Uterus (tissue), 4 donors: Measurements from ENCODE around the gene FAM3B. TPM values are rescaled to one million over a fixed set of nuclear protein-coding genes. Genes with fewer than 3 reads are reported as not detected.

ENCODE experiments used
- DNase-seq, 2 donors: peaks; one replicate each; pipeline ENCODE4 v3.0.0-alpha.2; 2019 to 2020
- H3K27ac ChIP-seq, 2 donors: fragments of 200-600 bp; sonication (generic); 1 replicate in 1 of 2; 2 replicates in 1 of 2; pipeline ENCODE4 v1.5.1; 2016 to 2018
- H3K27me3 ChIP-seq, 2 donors: fragments of 200-600 bp; sonication (generic); one replicate each; pipeline ENCODE4 v1.5.1; 2018 to 2019; ENCODE audit warnings: control low read depth in 1 of 2
- H3K36me3 ChIP-seq, 2 donors: fragments of 200-600 bp; sonication (generic); one replicate each; pipeline ENCODE4 v1.5.1; 2019; ENCODE audit warnings: control low read depth in 1 of 2
- H3K4me1 ChIP-seq, 2 donors: fragments of 200-600 bp; sonication (generic); one replicate each; pipeline ENCODE4 v1.5.1; 2018 to 2019; ENCODE audit warnings: control low read depth in 1 of 2
- H3K4me3 ChIP-seq, 2 donors: fragments of 200-600 bp; sonication (generic); 1 replicate in 1 of 2; 2 replicates in 1 of 2; pipeline ENCODE4 v1.5.1; 2018 to 2019; ENCODE audit warnings: mild to moderate bottlenecking in 1 of 2
- H3K9me3 ChIP-seq, 2 donors: fragments of 200-600 bp; sonication (generic); one replicate each; pipeline ENCODE4 v1.5.1; 2019; ENCODE audit warnings: control low read depth in 1 of 2
- CTCF ChIP-seq, 4 experiments: fragments of 200-600 bp in 2 of 4; fragments of 450-650 bp in 2 of 4; sonication (generic) in 2 of 4; IDR thresholded peaks; one replicate each; pipeline ENCODE4 v1.5.1; 2016 to 2019; ENCODE audit warnings: antibody characterized with exemption in 4 of 4, mild to moderate bottlenecking in 2 of 4, moderate library complexity in 1 of 4
- POLR2A ChIP-seq, 2 donors: fragments of 450-650 bp; IDR thresholded peaks; one replicate each; pipeline ENCODE4 v1.6.1; 2016; ENCODE audit warnings: antibody characterized with exemption in 2 of 2, mild to moderate bottlenecking in 1 of 2, moderate library complexity in 1 of 2
- intact Hi-C: fragments of 100-400 bp; cut with DNase I; formaldehyde crosslinking; loops from one replicate; pipeline ENCODE4 v1.15.1; 2023; ENCODE audit warnings: low total_unique reads
- total RNA-seq, 4 donors: library from RNA; depleted of rRNA in 3 of 4; stranded (reverse); fragments of >200 nt in 3 of 4; gene quantifications; one replicate each; pipeline versions ENCODE4 v1.1.0 to v1.2.4, GENCODE V29; 2014 to 2023
- donor health status: DM: yes; HTN: yes; CAD: no.

Gene FAM3B
- total RNA-seq, 4 donors from 2014 or later: 5.1 TPM; not detected in 3

DNA sequence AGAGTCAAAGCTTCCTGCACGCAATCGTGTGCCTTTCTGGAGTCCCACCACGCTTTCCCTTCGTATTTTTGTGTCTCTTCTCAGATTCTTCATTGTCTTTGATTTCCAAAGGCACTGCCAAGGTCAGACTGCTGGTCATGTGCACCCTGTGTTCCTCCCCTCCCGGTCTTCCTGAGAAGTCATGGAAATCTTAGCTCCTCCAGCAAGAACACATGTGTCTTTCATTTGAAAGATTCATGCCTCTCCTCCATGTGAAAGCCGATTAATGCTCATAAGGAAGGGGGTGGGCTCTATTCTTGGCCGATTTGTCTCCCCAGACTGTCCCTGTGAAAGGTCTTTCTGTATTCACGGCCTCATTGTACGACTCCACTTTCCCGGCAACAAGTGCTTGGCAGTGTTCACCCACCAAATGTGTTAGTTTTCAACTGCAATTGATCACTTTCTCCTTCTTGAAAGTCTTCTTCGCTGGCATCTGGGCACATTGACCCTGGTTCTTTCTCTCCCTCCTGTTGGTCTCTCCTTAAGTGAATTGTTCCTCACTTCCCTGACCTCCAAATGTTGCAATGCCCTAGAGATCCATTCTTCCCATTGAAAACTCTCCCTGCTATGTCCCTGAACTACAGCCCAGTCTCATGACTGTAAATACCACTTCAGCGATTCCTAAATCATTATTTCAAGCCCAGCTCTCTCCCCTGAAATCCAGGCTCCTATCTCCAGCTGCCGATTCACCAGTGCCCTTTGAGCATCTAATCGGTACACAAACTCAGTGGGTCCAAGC is 70.6 kb downstream of the FAM3B start:
- H3K4me1 ChIP-seq: no peaks in the 10 kb centered on the region
- intact Hi-C loops: no loop called here
- no peaks in the 10 kb centered on the region for H3K36me3 ChIP-seq
- H3K27me3 ChIP-seq: no peaks in the 10 kb centered on the region
- DNase-seq: no peak
- no peak overlapping the region for H3K4me3 ChIP-seq
- H3K27ac ChIP-seq: no peak overlapping the region
- no peak for TF ChIP-seq CTCF (IDR thresholded peaks at IDR 0.05)
- TF ChIP-seq POLR2A (IDR thresholded peaks at IDR 0.05): no peak
- H3K9me3 ChIP-seq: no peaks in the 10 kb centered on the region

DNA sequence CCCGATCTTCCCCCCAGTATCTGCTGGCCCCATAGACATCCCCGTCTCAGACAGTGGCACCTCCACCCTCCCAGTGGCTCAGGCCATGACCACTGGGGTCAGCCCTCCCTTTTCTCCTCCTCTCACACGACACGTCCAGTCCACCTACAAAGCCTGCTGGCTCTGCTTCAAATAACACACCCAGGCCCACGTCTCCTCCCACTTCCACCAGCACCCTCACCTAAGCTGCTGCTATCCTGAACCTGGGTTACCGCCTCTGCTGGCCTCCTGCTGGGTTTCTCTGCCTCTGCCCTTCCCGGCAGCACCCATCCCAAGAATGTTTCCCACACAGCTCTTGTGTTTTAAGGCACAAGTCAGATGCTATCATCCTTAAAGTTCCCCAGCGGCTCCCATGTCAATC is 71.2 kb downstream of the FAM3B start:
- DNase-seq: no peak
- Histone ChIP-seq H3K4me1 (no peaks in the 10 kb centered on the region), H3K36me3 (no peaks in the 10 kb centered on the region), H3K9me3 (no peaks in the 10 kb centered on the region), H3K27ac (no peak overlapping the region), H3K27me3 (no peaks in the 10 kb centered on the region), H3K4me3 (no peak overlapping the region)
- intact Hi-C loops: no loop called here
- no peak for TF ChIP-seq POLR2A (IDR thresholded peaks at IDR 0.05)
- no peak for TF ChIP-seq CTCF (IDR thresholded peaks at IDR 0.05)

- intact Hi-C loops: no loop called here
- Histone ChIP-seq H3K27me3 (no peaks in the 10 kb centered on the region), H3K9me3 (no peaks in the 10 kb centered on the region), H3K4me3 (no peak overlapping the region), H3K36me3 (no peaks in the 10 kb centered on the region), H3K4me1 (no peaks in the 10 kb centered on the region), H3K27ac (no peak overlapping the region)
- no peak for DNase-seq
- no peak for TF ChIP-seq CTCF (IDR thresholded peaks at IDR 0.05)
- no peak for TF ChIP-seq POLR2A (IDR thresholded peaks at IDR 0.05)
Observed at GRCh38 chr21:41388259-41388658, 71.7 kb downstream of the FAM3B start.

DNA sequence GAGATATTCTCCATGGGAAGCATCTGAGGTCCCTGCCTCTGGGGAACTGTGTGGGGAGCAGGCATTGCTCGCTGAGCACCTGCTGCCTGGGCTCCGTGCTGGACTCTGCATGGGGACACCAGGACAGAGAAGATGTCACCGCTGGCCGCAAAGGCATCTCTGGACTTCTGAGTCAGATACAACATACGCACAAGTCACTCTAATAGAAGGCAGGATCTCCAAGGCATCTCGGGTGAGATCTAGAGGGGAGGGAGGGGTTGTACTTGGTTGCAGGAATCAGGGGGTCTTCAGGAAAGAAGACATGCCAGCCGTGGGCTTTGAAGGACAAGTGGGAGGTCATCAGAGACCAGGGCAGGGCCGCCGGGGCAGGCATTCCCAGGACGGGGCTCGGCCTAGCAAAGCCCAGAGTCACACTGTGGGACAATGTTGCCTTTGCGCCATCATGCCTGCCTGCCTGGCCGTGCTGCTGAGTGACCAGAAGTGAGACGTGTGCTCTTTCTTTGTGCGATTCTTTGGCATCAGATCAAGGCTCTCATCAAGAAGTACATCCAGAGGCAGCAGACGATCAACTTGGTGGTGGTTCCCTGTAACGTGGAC is 73.5 kb downstream of the FAM3B start:
- Histone ChIP-seq H3K27me3 (no peaks in the 10 kb centered on the region), H3K9me3 (no peaks in the 10 kb centered on the region), H3K36me3 (no peaks in the 10 kb centered on the region), H3K4me1 (no peaks in the 10 kb centered on the region), H3K27ac (no peak overlapping the region), H3K4me3 (no peak overlapping the region)
- TF ChIP-seq CTCF (IDR thresholded peaks at IDR 0.05) (no peak), POLR2A (IDR thresholded peaks at IDR 0.05) (no peak)
- intact Hi-C loops: no loop called here
- no peak for DNase-seq

DNA sequence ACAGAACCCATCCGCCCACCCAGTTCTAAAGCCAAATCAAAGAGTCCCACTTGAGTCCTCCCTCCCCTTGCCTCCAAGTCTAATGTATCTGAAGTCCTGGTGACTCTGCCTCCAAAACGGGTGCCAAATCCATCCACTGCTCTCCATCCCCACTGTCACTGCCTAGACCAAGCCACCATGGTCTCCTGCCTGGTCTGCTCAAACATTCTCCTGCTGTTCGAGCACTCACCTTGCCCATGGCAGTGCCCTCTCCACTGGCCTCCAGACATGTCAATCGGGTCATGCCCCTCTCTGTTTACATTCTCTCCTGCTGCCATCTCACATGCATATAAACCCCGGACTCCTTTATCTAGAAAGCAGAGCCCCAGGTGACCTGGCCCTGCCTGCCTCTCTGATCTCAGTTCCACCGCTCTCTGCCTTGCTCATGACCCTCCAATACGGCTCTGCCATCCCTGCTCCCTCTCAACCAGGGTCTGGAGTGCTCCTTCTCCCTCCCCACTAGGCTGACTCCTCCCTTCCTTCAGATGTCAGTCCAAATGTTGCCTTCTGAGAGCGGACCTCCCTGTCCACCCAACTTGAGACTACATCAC is 77.4 kb downstream of the FAM3B start:
- DNase-seq: no peak
- H3K27me3 ChIP-seq: no peaks in the 10 kb centered on the region
- no peaks in the 10 kb centered on the region for H3K9me3 ChIP-seq
- no peaks in the 10 kb centered on the region for H3K4me1 ChIP-seq
- TF ChIP-seq POLR2A (IDR thresholded peaks at IDR 0.05): no peak
- no peak for TF ChIP-seq CTCF (IDR thresholded peaks at IDR 0.05)
- intact Hi-C loops: no loop called here
- no peak overlapping the region for H3K4me3 ChIP-seq
- no peak overlapping the region for H3K27ac ChIP-seq
- no peaks in the 10 kb centered on the region for H3K36me3 ChIP-seq
